Testis (tissue), 3 donors: ENCODE measurements around the gene EML4. TPM values are rescaled to one million over a fixed set of nuclear protein-coding genes. Genes with fewer than 3 reads are reported as not detected.

Experiments
- DNase-seq: peaks from one replicate; pipeline ENCODE4 v3.0.0-alpha.2; 2019
- H3K27ac ChIP-seq, 2 donors: fragments of 200-600 bp; sonication (generic); one replicate each; pipeline ENCODE4 v1.5.1; 2019
- H3K27me3 ChIP-seq: fragments of 200-600 bp; sonication (generic); one replicate; pipeline ENCODE4 v1.5.1; 2019
- H3K36me3 ChIP-seq: fragments of 200-600 bp; sonication (generic); one replicate; pipeline ENCODE4 v1.5.1; 2017; ENCODE audit warnings: low read depth; ENCODE audit errors: missing control alignments
- H3K4me1 ChIP-seq: fragments of 200-600 bp; sonication (generic); one replicate; pipeline ENCODE4 v1.5.1; 2019
- H3K4me3 ChIP-seq, 2 donors: fragments of 200-600 bp; sonication (generic); one replicate each; pipeline ENCODE4 v1.5.1; 2017 to 2019
- H3K9me3 ChIP-seq: fragments of 200-600 bp; sonication (generic); one replicate; pipeline ENCODE4 v1.5.1; 2017
- POLR2A ChIP-seq: fragments of 450-650 bp; IDR thresholded peaks from one replicate; pipeline ENCODE4 v1.6.1; 2017; ENCODE audit warnings: antibody characterized with exemption, mild to moderate bottlenecking, moderate library complexity
- WGBS, 2 donors: methylation state at CpG; one replicate each; pipeline ENCODE4 v1.1.5; 2018; 5-methylcytosine and 5-hydroxymethylcytosine counted together
- intact Hi-C: fragments of 100-400 bp; cut with DNase I; formaldehyde crosslinking; loops from one replicate; pipeline ENCODE4 v1.15.1; 2023; ENCODE audit warnings: low total_unique reads
- polyA plus RNA-seq: library from polyadenylated mRNA; stranded (reverse); fragments of 350-450 nt; fragmentation: Illumina TruSeq; extraction: RNeasy Lipid Tissue Mini Kit (QIAGEN cat#74804); gene quantifications from one replicate; pipeline ENCODE4 v1.2.3, GENCODE V29; 2014; ENCODE audit warnings: low read depth, low replicate concordance; ENCODE audit not compliant: insufficient read depth
- total RNA-seq, 2 donors: library from RNA; depleted of rRNA; stranded (reverse); fragments of >200 nt; gene quantifications; one replicate each; pipeline ENCODE4 v1.2.3, GENCODE V29; 2016
- TF ChIP-seq, protein P1 (sequence below), 3 experiments: fragments of 450-650 bp in 2 of 3; fragments of 200-600 bp in 1 of 3; sonication (generic) in 1 of 3; IDR thresholded peaks; one replicate each; pipeline ENCODE4 v1.5.1; 2016 to 2019; ENCODE audit warnings: antibody characterized with exemption in 3 of 3, mild to moderate bottlenecking in 2 of 3, moderate library complexity in 1 of 3

EML4 gene
- total and polyA plus RNA-seq, 3 donors from 2014 or later: 49.0 to 71.0 (median 67.1) TPM

DNA sequence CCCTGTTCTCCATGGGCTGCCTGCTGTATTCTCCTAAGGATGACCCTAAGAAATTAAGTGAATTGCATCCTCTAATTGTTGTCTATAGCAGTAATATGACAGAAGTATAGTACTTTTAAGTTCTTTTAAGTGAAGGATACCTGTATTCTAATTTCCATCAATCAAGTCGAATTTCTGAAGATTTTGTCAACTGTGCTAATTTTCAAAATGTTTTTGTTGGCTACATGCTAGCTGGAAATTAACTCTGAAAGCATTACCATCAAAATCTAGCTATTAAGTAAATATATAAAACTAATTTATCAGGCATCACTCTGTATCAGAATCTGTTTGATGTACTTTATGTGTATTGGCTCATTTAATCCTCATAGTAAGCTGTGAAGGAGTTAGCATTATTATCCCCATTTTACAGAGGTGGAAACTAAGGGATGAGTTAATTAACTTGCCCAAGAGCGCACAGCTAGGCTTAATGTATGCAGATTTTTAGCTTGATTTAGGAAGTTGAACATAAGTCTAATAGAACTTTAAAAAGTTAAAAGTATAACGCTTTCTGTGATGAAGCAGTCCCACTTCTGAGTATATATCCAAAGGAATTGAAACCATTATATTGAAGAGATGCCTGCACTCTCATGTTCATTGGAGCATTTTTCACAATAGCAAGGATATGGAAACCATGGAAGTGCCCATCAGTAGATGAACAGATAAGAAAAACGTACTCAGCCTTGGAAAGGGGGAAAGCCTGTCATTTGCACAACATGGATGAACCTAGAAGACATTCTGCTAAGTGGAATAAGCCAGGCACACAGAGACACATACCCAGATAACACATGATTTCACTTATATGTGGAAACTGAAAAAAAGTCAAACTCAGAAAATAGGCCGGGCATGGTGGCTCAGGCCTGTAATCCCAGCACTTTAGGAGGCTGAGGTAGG lies 32.0 kb downstream of the EML4 start:
- peaks cover 6% of the 10 kb centered on the region for H3K4me1 ChIP-seq
- no peaks in the 10 kb centered on the region for H3K27me3 ChIP-seq
- 79 to 84% methylated on average over 5 of the region's 5 CpGs for WGBS, 2 donors
- H3K9me3 ChIP-seq: no peaks in the 10 kb centered on the region
- no peak overlapping the region for H3K4me3 ChIP-seq
- TF ChIP-seq POLR2A: no peak
- TF ChIP-seq, protein P1, sequence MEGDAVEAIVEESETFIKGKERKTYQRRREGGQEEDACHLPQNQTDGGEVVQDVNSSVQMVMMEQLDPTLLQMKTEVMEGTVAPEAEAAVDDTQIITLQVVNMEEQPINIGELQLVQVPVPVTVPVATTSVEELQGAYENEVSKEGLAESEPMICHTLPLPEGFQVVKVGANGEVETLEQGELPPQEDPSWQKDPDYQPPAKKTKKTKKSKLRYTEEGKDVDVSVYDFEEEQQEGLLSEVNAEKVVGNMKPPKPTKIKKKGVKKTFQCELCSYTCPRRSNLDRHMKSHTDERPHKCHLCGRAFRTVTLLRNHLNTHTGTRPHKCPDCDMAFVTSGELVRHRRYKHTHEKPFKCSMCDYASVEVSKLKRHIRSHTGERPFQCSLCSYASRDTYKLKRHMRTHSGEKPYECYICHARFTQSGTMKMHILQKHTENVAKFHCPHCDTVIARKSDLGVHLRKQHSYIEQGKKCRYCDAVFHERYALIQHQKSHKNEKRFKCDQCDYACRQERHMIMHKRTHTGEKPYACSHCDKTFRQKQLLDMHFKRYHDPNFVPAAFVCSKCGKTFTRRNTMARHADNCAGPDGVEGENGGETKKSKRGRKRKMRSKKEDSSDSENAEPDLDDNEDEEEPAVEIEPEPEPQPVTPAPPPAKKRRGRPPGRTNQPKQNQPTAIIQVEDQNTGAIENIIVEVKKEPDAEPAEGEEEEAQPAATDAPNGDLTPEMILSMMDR (IDR thresholded peaks at IDR 0.05): no peak
- intact Hi-C loops: no loop called here
- no peak overlapping the region for H3K27ac ChIP-seq
- H3K36me3 ChIP-seq: no peaks in the 10 kb centered on the region
- DNase-seq: no peak

GRCh38 chr2:42202634-42203008 lies 33.5 kb downstream of the EML4 start:
- Histone ChIP-seq H3K4me1 (peaks cover 6% of the 10 kb centered on the region), H3K27me3 (no peaks in the 10 kb centered on the region), H3K9me3 (no peaks in the 10 kb centered on the region), H3K27ac (no peak overlapping the region), H3K4me3 (no peak overlapping the region), H3K36me3 (no peaks in the 10 kb centered on the region)
- TF ChIP-seq, protein P1 (IDR thresholded peaks at IDR 0.05): no peak
- no peak for TF ChIP-seq POLR2A
- no peak for DNase-seq
- intact Hi-C loops: no loop called here
- WGBS, 2 donors: 92 to 100% methylated on average over 2 of the region's 2 CpGs

- Histone ChIP-seq H3K36me3 (no peaks in the 10 kb centered on the region), H3K4me3 (no peak overlapping the region), H3K4me1 (peaks cover 6% of the 10 kb centered on the region), H3K27ac (no peak overlapping the region), H3K9me3 (no peaks in the 10 kb centered on the region), H3K27me3 (no peaks in the 10 kb centered on the region)
- DNase-seq: no peak
- intact Hi-C loops: no loop called here
- 93 to 96% methylated on average over 4 of the region's 4 CpGs for WGBS, 2 donors
- TF ChIP-seq POLR2A: no peak
- TF ChIP-seq, protein P1 (IDR thresholded peaks at IDR 0.05): no peak
These were observed 34.6 kb downstream of the EML4 start for GRCh38 chr2:42203792-42204191.

DNA sequence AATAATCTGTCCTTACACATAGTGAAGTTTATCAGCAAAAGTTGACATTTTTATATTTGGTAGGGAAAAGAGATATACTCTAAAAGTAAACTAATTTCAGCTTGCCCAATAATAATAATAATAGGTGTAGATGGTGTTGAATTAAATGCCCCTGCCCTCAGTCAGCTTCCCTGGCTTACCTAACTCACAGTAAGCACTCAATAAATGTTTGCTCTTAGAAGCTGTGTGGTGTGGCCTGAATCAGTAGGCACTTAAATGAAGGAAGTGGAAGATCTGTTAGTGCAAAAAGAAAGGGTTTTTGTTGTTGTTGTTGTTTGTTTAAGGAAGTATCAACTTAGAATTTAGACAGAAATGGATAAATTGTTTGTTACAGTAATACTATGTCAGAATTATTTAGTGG lies 36.2 kb downstream of the EML4 start:
- Histone ChIP-seq H3K27me3 (no peaks in the 10 kb centered on the region), H3K4me3 (no peak overlapping the region), H3K27ac (no peak overlapping the region), H3K9me3 (no peaks in the 10 kb centered on the region), H3K36me3 (no peaks in the 10 kb centered on the region), H3K4me1 (peaks cover 5% of the 10 kb centered on the region)
- intact Hi-C loops: no loop called here
- TF ChIP-seq POLR2A: no peak
- TF ChIP-seq, protein P1 (IDR thresholded peaks at IDR 0.05): no peak
- DNase-seq: no peak

- no peaks in the 10 kb centered on the region for H3K36me3 ChIP-seq
- no peaks in the 10 kb centered on the region for H3K27me3 ChIP-seq
- no peak for DNase-seq
- no peak overlapping the region for H3K27ac ChIP-seq
- H3K9me3 ChIP-seq: no peaks in the 10 kb centered on the region
- WGBS, 2 donors: 93 to 94% methylated on average over 5 of the region's 5 CpGs
- intact Hi-C loops: no loop called here
- no peaks in the 10 kb centered on the region for H3K4me1 ChIP-seq
- H3K4me3 ChIP-seq: no peak overlapping the region
- TF ChIP-seq, protein P1 (IDR thresholded peaks at IDR 0.05): no peak
- no peak for TF ChIP-seq POLR2A
These were observed 38.7 kb downstream of the EML4 start for GRCh38 chr2:42207826-42208225.
